Measurements from ENCODE around the gene MDFIC.

Gene MDFIC

GRCh38 chr7:115066634-115067033 lies 144.7 kb downstream of the MDFIC start:
- Histone ChIP-seq H3K36me3 (ENCODE audit: control insufficient read depth in 1 of 2, insufficient read depth in 2 of 2, low read length in 2 of 2) (no peaks in the 10 kb centered on the region), H3K9me3 (ENCODE audit: control insufficient read depth in 1 of 2, low read length in 2 of 2) (no peaks in the 10 kb centered on the region), H3K27ac (ENCODE audit: low read length) (no peak overlapping the region), H3K27me3 (ENCODE audit: low read depth, low read length) (no peaks in the 10 kb centered on the region), H3K4me1 (ENCODE audit: control insufficient read depth in 1 of 2, insufficient read depth in 2 of 2, low read length in 2 of 2) (no peaks in the 10 kb centered on the region), H3K4me3 (ENCODE audit: low read depth in 1 of 2, low read length in 2 of 2) (no peak overlapping the region)

GRCh38 chr7:115068220-115068619 lies 146.3 kb downstream of the MDFIC start:
- H3K27ac ChIP-seq (ENCODE audit: low read length): no peak overlapping the region
- no peaks in the 10 kb centered on the region for H3K27me3 ChIP-seq (ENCODE audit: low read depth, low read length)
- H3K36me3 ChIP-seq (ENCODE audit: control insufficient read depth in 1 of 2, insufficient read depth in 2 of 2, low read length in 2 of 2): no peaks in the 10 kb centered on the region
- H3K4me3 ChIP-seq (ENCODE audit: low read depth in 1 of 2, low read length in 2 of 2): no peak overlapping the region
- no peaks in the 10 kb centered on the region for H3K4me1 ChIP-seq (ENCODE audit: control insufficient read depth in 1 of 2, insufficient read depth in 2 of 2, low read length in 2 of 2)
- H3K9me3 ChIP-seq (ENCODE audit: control insufficient read depth in 1 of 2, low read length in 2 of 2): no peaks in the 10 kb centered on the region
